ENCODE measurements around the gene HSPH1. TPM values are rescaled to one million over a fixed set of nuclear protein-coding genes. Genes with fewer than 3 reads are reported as not detected.
A peak's percentile ranks its signal among the peaks of the same experiment; 100 is the strongest.
"Not testable (repeated sequence)": the region's sequence is repeated elsewhere in the genome, so short reads cannot be mapped to it uniquely, and the experiment has no call there.

Gene HSPH1
- polyA plus RNA-seq (2013, experiment 1 of 2; ENCODE audit: insufficient read length) = 60.9 TPM
- 60.1 TPM for polyA plus RNA-seq (2013, experiment 2 of 2; ENCODE audit: insufficient read length)

DNA sequence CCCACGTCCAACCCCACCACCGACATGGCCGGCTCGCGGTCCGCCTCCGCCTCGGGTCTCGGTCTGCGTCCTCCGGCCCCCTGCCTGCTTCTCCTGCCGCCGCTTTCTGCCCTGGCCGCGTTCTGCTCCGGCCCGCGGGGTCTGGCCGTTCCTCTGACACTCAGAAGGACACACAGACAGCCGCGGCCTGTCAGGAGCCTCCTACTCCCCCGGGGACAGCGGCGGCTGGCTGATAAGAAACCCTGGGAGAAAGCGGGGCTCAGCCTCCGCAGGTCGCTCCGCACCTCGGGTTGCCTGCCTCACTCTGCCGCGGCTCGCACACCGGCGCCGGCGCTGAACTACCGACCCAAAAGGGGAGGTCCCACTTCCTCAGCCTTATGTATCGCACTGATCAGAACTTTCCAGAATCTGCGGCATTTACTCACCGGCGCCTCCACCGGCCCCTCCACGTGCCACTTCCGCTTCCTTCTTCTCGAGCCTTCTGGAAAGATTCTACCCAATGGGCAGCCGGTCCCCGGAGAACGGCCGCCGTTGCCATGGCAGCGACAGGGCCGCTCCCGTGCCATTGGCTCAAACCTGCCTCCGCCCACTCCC, at the start of gene HSPH1:
TSS of gene HSPH1 (minus strand) at position 348 of the 594 bp plus-strand sequence. CDS start at position 26, 322 bp downstream.
- DNase-seq = peak; percentile 98

DNA sequence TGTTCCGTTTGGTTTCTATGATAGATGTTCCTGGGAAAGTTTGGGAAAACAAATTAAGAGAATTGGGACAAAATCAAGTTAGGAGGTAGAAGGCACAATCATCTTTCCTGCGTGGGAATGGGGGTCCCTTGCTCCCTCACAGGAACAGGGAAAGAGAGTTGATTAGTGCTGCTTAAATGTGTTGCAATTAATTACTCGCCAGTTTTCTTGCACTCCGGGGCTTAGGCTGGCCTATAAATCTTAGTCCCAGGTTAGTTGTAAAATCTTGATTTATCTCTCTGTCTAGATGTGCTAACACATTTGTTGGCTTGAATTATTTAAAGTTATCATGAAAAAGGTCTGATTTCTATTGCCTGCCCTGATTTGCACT, 48.1 kb upstream of the HSPH1 start:
- DNase-seq = no peak

DNA sequence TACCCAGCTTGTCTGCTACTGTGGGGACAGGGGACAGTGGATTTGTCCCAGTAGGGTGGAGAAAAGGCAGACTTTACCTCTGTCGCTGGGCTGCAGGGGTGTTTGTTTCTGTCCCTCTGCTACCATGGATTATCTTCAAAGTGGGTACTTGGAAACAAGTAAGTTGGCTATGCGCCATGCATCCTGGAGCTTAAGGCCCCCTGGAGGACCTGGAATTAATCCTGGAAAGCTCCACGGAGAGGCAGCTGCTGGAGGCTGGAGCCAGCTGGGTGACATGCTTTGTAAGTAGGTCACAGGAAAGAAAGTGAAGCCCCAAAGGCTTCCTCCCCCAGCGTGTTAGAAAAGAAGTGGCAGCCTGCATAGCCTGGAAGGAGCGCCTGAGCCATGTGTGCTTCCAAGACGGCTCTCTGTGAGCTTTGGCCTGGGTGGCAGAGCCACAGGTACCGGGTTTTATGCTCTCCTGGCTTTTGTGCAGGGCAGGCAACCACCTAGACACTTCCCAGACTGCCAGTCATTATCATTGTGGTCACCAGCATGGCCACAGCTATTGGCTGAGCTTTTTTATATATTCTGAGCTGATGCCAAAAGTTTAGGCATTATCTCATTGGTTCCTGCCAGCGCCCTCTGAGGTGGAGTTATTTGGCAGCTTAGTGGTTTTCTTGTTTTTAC, 47.6 kb upstream of the HSPH1 start:
- peak; percentile 71 for DNase-seq

DNA sequence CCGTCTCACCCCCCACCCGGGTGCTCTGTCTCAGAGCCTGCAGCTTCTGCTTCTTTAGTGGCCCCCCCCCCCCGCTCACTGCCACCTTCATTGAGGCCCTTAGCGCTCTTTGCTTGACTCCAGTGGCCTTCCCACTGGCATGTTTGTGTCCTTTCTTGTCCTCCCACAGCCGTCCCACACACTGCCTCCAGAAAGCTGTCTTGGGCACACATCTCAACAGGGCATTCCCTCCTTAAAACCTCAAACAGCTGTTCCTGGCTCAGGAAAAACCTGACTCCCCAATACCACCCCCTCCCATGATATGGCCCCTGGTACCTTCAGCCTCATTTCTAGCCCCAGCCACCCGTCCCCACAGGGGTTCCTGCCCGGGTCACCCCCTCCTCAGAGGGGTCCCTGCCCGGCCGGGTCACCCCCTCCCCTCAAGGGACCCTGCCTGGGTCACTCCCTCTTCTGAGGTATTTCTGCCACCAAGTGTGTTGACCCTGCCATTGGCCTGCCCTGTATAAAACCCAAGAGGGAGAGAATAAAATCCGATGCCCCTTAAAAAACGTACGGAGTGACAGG, 46.9 kb upstream of the HSPH1 start:
- DNase-seq = no peak

DNA sequence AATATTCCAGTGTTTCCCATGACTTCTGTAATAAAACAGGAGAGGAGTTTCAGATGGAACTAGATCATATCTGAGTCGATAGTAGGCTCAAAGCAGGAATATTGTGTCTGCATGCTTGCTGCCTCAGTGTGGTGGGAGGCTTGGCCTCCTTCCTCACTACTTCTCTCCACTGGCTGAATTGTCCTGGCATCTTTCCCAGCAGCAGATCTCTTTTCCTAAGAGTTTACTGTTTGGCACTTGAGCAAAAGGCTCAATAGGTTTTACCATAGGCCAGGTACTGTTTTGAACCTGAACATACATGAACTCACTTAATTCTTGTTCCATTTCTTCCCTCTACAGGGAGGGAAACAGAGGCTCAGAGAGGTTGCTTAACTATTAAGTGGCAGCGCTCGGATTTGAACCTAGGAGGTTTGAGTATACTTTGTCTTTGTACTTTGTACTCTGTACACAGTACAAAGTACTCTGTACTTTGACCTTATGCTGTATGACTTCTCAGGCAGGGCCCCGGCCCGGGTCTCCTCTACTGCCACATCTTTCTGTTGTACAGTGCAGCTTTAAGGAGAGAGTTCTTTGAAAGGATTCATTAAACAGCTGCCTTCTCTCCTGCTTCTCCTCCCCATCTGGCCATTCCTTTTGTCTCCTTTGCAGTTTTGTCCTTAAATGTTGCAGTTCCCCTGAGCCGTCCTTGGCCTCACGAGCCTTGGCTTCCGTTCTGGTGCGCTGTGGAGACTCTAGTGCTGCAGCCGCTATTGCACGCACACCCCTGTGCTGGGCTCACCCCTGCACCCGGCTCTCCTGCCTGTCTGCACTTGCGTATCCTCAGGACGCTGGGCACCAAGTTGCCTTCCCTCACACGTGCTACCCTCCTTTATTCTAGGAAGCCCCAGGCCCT, 46.2 kb upstream of the HSPH1 start:
- DNase-seq = peak; percentile 70

DNA sequence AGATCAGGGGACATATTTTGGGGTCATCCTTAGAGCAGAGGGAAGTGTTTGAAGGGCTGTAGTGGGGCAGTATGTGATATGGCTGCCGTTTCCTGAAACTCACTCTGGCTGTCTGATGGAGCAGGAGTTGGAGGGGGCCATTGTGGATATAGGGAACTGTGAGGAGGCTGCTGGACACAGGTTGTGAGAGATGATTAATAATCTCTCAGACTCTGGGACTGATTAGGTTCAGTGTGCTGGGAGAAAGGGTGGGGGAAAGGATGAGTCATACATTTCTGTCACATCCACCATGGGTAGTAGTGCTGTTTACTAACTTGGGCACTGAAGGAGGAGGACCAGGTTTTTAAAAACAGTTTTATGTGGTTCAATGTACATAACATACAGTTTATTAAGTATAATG, 42.9 kb upstream of the HSPH1 start:
- DNase-seq = peak; percentile 71

DNA sequence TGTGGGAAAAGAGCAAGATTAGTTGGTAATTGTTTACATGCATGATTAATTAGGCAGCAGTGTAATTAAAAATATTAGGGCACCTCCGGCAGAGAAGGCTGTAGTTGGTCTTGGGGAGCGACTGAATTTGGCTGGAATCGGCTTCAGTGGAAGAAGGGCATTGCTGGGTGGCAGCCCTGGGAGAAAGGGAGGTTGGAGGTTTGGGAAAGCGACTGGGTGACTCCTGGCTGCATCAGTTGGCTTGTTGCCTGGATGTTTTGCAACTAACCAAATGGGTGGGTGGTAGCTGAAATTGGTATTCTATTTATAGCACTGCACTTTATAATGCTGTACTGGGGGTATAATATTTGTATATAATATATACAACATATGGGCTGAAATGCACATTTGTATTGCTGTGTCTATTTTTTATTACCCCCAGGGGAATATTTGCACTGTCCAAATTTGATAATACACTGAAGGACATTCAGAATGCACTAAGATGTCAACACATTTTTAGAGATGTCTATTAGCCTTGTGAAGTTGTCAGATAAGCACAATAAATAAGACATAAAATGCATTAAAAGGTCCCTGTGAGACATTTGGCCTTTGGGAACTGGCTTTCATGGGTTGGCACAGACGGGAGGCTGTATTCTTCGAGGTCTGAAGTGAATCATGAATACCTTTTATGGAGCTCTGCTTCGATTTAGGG, 39.8 kb upstream of the HSPH1 start:
- peak; percentile 48 for DNase-seq

DNA sequence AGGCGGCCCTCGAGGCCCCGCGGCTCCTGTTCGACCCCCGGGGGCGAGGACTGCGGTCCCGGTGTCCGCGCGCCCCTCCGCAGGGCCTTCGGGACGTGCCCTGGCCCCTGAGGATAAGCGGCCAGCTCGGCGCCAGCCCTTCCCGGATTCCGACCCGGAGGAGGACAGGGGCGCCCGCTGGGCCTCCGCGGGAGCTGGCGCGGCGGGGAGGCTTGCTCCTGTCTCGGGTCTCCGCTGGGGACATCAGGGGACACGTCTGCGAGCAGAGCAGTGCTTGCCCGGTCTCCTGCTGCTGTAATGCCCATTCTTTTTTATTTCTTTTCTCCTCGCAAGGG, 38.9 kb upstream of the HSPH1 start:
- peak; percentile 37 for DNase-seq

DNA sequence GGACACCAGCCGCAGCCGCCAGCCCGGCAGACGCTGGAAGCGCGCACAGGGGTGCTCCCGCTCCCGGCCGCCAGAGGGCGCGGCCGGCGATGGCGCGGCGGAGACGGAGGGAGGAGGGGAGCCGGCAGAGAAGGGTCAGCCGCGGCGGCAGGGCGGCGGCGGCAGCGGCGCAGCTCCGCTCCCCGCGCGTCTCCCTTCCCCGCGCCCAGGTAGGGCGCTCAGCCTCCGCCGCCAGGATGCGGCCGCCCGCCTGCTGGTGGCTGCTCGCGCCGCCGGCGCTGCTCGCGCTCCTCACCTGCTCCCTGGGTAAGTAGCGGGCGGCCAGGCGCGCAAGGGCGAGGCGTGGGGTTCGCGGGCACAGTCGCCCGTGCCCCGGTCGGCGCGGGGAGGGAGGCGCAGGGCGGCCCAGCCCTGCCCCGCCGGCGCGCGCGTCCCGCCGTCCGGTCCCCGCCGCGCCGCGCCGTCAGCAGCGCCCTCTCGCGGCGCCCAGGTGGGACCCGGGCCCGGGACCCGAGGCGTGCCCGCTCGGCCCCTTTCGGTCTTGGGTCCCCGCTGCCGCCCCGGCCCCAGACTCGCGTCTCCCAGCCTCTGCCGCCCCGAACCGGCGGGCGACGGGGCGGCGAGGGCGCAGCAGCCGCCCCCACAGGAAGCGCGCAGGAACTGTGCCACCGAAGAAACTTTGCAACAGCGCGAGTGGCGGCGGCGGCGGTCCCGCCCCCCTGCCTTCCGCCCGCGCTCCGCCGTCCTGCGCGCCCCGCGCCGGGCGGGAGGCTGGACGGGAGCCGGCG, 38.3 kb upstream of the HSPH1 start, which contains the start of gene B3GLCT:
TSS of gene B3GLCT (plus strand) at position 127 of the 788 bp plus-strand sequence. CDS start at position 237, 110 bp downstream.
- DNase-seq = peak; percentile 74

DNA sequence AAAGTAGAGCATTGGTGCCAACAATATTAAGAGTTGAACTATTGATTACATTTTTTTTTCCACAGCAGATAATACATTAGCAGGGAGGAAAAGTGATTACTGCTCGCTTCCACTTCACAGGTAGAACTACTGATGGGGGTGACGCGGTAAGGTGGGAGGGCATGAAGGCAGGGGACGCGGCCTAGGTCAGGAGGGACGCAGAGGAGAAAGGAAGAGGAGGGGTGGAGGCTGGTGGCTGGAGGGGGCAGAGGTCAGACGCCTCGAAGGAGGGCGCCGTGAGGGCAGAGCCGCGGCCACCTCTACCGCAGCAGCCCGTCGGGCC, 37.8 kb upstream of the HSPH1 start:
- DNase-seq = no peak

DNA sequence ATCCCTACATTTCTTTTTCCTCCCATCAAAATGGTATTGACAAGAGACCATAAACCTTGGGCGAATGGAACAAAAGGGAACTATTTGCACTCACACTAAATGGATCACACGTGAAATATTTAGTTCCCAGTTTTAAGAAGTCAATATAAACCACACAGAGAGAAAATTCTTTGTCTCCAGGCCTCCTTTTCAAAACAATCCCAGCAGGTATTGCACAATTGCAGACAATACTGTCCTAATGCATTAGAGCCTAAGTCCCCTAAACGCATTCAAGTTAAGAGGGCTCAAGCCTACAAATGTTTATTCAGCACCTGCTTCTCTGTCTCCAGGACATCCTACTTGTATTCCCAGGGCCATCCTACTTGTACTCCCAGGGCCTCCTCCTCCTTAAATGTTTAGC, 36.8 kb upstream of the HSPH1 start:
- DNase-seq = no peak

DNA sequence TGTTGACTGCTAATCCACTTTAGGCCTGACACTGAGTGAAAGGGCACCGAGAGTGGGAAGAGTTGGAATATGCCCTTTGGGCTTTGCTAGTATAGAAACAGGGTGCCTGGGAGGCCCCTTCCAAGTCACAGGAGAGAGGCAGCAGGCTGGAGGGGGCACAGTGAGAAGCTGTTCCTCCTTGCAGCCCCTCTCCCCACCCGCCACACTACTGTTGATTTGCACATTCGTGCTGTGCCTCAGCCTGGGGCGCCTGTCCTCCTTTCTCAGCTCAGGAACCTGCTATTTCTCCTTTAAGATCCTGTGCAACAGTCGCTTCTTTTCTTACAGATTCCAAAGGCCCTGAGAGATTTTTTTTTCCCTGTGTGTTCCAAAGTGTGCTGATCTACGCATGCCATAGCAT, 35.3 kb upstream of the HSPH1 start:
- no peak for DNase-seq

DNA sequence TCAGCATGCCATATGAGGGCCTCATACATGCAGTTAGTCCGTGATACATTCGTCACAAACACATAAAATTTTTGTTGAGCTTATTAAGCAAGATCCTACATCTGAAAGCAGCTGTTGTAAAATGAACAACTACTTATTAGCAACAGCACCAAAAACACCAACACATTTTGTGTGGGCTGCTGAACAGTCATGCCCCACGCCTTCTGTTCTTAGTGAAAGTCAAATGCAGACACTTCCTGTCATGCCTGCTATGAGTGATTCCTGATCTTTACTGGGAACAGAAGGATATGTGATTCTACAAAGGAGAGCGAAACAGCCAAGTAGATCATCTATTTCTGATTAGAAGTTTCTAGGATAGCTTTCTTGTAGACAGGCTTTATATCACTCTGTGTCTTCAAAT, 33.9 kb upstream of the HSPH1 start:
- DNase-seq = no peak

DNA sequence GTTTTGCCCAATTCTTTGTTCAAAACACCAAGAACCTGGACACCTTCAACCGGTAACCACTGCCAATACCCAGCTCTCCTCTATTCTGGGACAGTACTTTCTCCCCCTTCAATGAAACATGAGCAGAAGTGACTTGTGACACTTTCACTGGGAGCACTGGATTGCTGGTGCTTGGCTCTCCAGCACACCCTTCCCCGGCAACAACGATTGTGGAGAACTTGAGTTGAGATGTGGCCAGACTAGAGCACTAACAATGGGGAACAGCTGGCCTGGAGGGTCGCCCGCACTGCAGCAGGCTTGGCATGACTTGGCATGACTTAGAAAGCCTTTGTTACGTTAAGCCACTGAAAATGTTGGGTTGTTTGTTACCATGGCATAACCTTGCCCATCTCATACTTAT, 30.6 kb upstream of the HSPH1 start:
- no peak for DNase-seq

DNA sequence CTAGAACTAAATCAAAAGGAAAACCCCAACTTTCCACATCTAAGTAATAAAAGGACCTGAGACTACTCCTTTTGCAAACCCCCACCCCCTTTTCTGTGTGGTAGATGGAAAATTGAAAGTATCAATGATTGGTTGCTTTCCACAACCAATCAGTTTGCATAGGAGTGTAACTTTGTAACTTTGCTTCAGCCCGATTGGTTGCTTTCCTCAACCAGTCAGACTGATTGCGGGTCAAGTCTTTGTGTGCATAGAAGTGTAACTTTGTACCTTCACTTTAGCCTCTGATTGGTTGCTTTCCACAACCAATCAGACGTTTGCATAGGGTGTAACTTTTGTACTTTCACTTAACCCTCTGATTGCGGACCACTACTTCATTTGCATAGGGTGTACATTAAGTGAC, 30.0 kb upstream of the HSPH1 start:
- no peak for DNase-seq

DNA sequence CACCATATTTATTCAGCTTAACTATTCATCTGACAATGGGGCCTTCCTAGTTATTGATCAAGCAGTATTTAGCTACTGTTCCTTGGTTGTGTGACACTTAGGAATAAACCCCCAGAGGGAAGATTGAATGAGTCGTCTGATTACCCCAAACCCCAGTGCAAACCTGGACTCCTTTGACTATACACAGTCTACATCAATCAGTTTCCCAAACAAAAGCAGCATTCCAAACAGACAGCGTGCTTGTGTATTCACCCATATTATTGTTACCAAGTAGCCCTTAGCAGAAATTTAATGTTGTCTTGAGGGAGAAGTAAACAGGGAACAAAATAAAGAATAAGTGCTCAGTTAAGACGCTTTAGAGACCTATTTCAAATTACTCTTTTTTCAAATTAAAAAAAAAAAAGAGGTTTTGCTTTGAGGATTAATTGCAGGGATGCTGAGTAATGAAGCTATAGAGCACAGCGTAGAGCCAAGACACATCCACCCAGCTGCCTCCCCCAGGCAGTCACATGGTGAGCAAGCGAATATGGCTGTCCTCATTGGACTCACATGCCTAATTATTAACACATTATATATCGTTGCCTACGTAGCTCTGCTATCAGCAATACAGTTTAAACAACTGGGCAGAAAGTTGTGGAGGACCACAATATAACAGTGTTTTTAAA, 23.4 kb upstream of the HSPH1 start:
- DNase-seq = no peak

DNA sequence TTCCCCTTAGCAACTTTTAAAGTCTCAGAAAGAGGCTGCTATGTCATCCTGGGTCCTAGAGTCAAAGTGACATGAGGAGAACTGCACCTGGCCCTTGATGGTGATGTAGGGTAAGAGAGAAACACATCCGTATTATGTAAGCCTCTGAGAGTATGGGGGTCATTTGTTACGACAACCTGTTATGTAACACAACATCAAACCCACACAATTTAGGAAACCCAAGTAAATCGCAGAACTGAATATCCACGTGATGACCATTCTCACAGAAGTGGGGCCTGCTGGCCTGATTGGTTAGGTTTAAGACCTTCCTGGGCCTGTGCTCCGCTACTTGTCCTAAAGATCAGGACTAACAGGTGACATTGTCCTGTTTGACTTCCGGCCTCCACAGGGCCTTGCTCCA, 22.7 kb upstream of the HSPH1 start:
- DNase-seq = no peak

DNA sequence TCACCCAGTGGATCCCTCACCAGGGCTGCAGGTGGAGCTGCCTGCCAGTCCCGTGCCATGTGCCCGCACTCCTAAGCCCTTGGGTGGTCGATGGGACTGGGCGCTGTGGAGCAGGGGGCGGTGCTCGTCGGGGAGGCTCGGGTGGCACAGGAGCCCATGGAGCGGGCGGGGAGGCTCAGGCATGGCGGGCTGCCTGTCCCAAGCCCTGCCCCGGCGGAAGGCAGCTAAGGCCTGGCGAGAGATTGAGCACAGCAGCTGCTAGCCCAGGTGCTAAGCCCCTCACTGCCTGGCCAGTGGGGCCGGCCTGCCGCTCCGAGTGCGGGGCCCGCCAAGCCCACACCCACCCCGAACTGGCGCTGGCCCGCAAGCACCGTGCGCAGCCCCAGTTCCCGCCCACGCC, 21.3 kb upstream of the HSPH1 start:
- no peak for DNase-seq

DNA sequence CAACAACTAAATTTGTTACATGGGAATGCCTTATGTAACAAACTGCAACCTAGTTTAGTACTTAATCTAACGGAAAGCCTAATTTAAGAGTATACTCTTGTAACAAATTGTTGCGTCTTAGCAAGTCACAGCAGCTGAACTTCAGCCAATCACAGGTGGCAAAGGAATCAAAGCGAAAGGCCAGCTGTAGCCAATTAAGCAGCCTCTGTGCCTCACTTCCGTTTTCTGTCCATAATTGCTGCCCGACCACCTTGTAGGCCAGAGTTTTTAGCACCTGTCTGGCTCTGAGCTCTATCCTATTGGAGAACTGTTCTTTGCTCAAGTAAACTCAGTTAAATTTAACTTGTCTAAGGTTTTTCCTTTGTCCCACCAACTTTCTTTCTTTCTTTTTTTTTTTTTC, 18.1 kb upstream of the HSPH1 start:
- DNase-seq = no peak

DNA sequence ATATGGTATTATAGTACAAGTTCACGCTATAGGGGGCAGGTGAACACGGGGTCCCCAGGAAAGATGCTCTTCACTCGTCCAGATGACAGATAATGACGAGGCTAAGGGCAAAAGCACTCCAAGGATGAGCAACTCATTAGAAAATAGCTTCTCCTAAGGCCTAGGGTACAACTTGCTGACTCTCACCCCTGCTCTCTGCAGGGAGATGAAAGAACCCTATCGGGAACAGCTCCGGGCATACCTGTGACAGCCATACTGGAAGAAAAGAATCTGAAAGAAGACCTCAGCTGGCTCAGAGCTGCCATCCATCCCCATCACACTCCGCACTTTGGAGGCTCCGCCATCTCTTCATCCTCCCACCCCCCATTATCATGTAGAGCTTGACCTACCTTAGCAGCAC, 17.5 kb upstream of the HSPH1 start:
- no peak for DNase-seq

DNA sequence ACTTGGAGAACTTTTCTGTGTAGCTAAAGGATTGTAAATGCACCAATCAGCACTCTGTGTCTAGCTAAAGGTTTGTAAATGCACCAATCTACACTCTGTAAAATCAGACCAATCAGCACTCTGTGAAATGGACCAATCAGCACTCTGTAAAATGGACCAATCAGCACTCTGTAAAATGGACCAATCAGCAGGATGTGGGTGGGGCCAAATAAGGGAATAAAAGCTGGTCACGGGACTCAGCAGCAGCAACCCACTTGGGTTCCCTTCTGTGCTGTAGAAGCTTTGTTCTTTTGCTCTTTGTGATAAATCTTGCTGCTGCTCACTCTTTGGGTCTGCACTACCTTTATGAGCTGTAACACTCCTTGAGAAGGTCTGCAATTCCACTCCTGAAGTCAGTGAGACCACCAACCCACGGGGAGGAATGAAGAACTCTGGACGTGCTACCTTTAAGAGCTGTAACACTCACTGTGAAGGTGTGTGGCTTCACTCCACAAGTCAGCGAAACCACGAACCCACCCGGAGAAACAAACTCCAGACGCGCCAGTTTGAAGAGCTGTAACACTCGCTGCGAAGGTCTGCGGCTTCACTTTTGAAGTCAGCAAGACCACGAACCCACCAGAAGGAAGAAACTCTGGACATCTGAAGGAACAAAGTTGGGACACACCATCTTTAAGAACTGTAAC, 16.2 kb upstream of the HSPH1 start:
- DNase-seq = not testable (repeated sequence)
